ENCODE results near the gene CES4A. TPM values are rescaled to one million over a fixed set of nuclear protein-coding genes. Genes with fewer than 3 reads are reported as not detected.
A peak's percentile ranks its signal among the peaks of the same experiment; 100 is the strongest.
"Not testable (repeated sequence)": the region's sequence is repeated elsewhere in the genome, so short reads cannot be mapped to it uniquely, and the experiment has no call there.

The CES4A gene
- polyA plus RNA-seq = 10 to 100 TPM in 2 of 4 donors, 1 to 10 TPM in 2; 4.8 to 26.3 (median 10.5) TPM
- long read RNA-seq, donor 1 = 0 reads
- long read RNA-seq, donor 2 = 0 reads
- long read RNA-seq, donor 3 = 0 reads
- long read RNA-seq, donor 4 = 0 reads
- long read RNA-seq, donor 5 = 0 reads
- long read RNA-seq, donor 6, partial matches to known transcripts = 0 of 1 reads
- long read RNA-seq, donor 6, other reads (novel, unspliced or antisense) = 0 of 1 reads
- long read RNA-seq, donor 7, partial matches to known transcripts = 0 of 1 reads
- long read RNA-seq, donor 7, other reads (novel, unspliced or antisense) = 0 of 1 reads
- long read RNA-seq, donor 8, partial matches to known transcripts = 0 of 1 reads
- long read RNA-seq, donor 8, other reads (novel, unspliced or antisense) = 0 of 1 reads
- long read RNA-seq, donor 9 = 0 reads
- long read RNA-seq, donor 10, partial matches to known transcripts = 0 of 2 reads
- long read RNA-seq, donor 10, other reads (novel, unspliced or antisense) = 0 of 2 reads

- Histone ChIP-seq H3K27ac (ENCODE audit: low read depth in 1 of 3, low read length in 2 of 3) (no peak within 1 kb of the TSS), H3K4me3 (ENCODE audit: low read depth in 1 of 3, low read length in 3 of 3) (no peak within 1 kb of the TSS), H3K36me3 (ENCODE audit: control insufficient read depth in 3 of 3, insufficient read depth in 2 of 3, low read depth in 1 of 3, low read length in 3 of 3) (no peaks in the 10 kb centered on the region), H3K27me3 (ENCODE audit: control insufficient read depth in 3 of 3, insufficient read depth in 3 of 3, low read length in 3 of 3) (no peaks in the 10 kb centered on the region), H3K4me1 (ENCODE audit: control insufficient read depth in 3 of 3, insufficient read depth in 2 of 3, low read depth in 1 of 3, low read length in 2 of 3) (no peaks in the 10 kb centered on the region), H3K9me3 (ENCODE audit: control insufficient read depth in 2 of 2, insufficient read depth in 1 of 2, low read depth in 1 of 2, low read length in 1 of 2) (no peaks in the 10 kb centered on the region)
- WGBS, 3 donors = 47 to 65% (median 57%) methylated on average over 11 of the region's 11 CpGs
- DNase-seq (peak in 1 of 2 donors; percentile 32), FAIRE-seq (no peak)
These were observed at the start of gene CES4A for GRCh38 chr16:66988197-66988788. Gene CES4A (plus strand): TSS chr16:66988589. CDS start chr16:66988773, 184 bp downstream.

GRCh38 chr16:66939366-66939765, 49.0 kb upstream of the CES4A start:
- Histone ChIP-seq H3K36me3 (ENCODE audit: control insufficient read depth in 3 of 3, insufficient read depth in 2 of 3, low read depth in 1 of 3, low read length in 3 of 3) (peaks cover 26 to 87% (median 48%) of the 10 kb centered on the region in 3 donors), H3K4me3 (ENCODE audit: low read depth in 1 of 3, low read length in 3 of 3) (no peak overlapping the region), H3K4me1 (ENCODE audit: control insufficient read depth in 3 of 3, insufficient read depth in 2 of 3, low read depth in 1 of 3, low read length in 2 of 3) (peaks cover 0 to 43% (median 7%) of the 10 kb centered on the region in 3 donors), H3K27ac (ENCODE audit: low read depth in 1 of 3, low read length in 2 of 3) (peak overlapping the region in 1 of 3 donors; percentile 5), H3K9me3 (ENCODE audit: control insufficient read depth in 2 of 2, insufficient read depth in 1 of 2, low read depth in 1 of 2, low read length in 1 of 2) (no peaks in the 10 kb centered on the region), H3K27me3 (ENCODE audit: control insufficient read depth in 3 of 3, insufficient read depth in 3 of 3, low read length in 3 of 3) (no peaks in the 10 kb centered on the region)
- DNase-seq = no peak
- FAIRE-seq = no peak

GRCh38 chr16:66940236-66940635, 48.2 kb upstream of the CES4A start:
- DNase-seq = no peak
- no peaks in the 10 kb centered on the region for H3K9me3 ChIP-seq (ENCODE audit: control insufficient read depth in 2 of 2, insufficient read depth in 1 of 2, low read depth in 1 of 2, low read length in 1 of 2)
- peaks cover 26 to 89% (median 48%) of the 10 kb centered on the region in 3 donors for H3K36me3 ChIP-seq (ENCODE audit: control insufficient read depth in 3 of 3, insufficient read depth in 2 of 3, low read depth in 1 of 3, low read length in 3 of 3)
- WGBS, 3 donors = 90 to 95% (median 91%) methylated on average over 16 of the region's 16 CpGs
- H3K27ac ChIP-seq (ENCODE audit: low read depth in 1 of 3, low read length in 2 of 3) = peak overlapping the region in 1 of 3 donors; percentile 57
- no peak overlapping the region for H3K4me3 ChIP-seq (ENCODE audit: low read depth in 1 of 3, low read length in 3 of 3)
- no peaks in the 10 kb centered on the region for H3K27me3 ChIP-seq (ENCODE audit: control insufficient read depth in 3 of 3, insufficient read depth in 3 of 3, low read length in 3 of 3)
- H3K4me1 ChIP-seq (ENCODE audit: control insufficient read depth in 3 of 3, insufficient read depth in 2 of 3, low read depth in 1 of 3, low read length in 2 of 3) = peaks cover 0 to 43% (median 7%) of the 10 kb centered on the region in 3 donors
- FAIRE-seq = no peak

GRCh38 chr16:66942981-66943380, 45.4 kb upstream of the CES4A start:
- H3K36me3 ChIP-seq (ENCODE audit: control insufficient read depth in 3 of 3, insufficient read depth in 2 of 3, low read depth in 1 of 3, low read length in 3 of 3) = peaks cover 25 to 65% (median 47%) of the 10 kb centered on the region in 3 donors
- peak overlapping the region in 1 of 3 donors; percentile 26 for H3K27ac ChIP-seq (ENCODE audit: low read depth in 1 of 3, low read length in 2 of 3)
- no peak for FAIRE-seq
- DNase-seq = no peak
- H3K4me3 ChIP-seq (ENCODE audit: low read depth in 1 of 3, low read length in 3 of 3) = no peak overlapping the region
- peaks cover 0 to 29% (median 7%) of the 10 kb centered on the region in 3 donors for H3K4me1 ChIP-seq (ENCODE audit: control insufficient read depth in 3 of 3, insufficient read depth in 2 of 3, low read depth in 1 of 3, low read length in 2 of 3)
- H3K27me3 ChIP-seq (ENCODE audit: control insufficient read depth in 3 of 3, insufficient read depth in 3 of 3, low read length in 3 of 3) = peaks cover 0 to under 1% (median 0%) of the 10 kb centered on the region in 3 donors
- H3K9me3 ChIP-seq (ENCODE audit: control insufficient read depth in 2 of 2, insufficient read depth in 1 of 2, low read depth in 1 of 2, low read length in 1 of 2) = no peaks in the 10 kb centered on the region
- WGBS, 3 donors = 93 to 97% (median 95%) methylated on average over 5 of the region's 5 CpGs

GRCh38 chr16:66943426-66944053, 44.8 kb upstream of the CES4A start:
- H3K4me1 ChIP-seq (ENCODE audit: control insufficient read depth in 3 of 3, insufficient read depth in 2 of 3, low read depth in 1 of 3, low read length in 2 of 3) = peaks cover 0 to 30% (median 5%) of the 10 kb centered on the region in 3 donors
- no peak overlapping the region for H3K4me3 ChIP-seq (ENCODE audit: low read depth in 1 of 3, low read length in 3 of 3)
- H3K27me3 ChIP-seq (ENCODE audit: control insufficient read depth in 3 of 3, insufficient read depth in 3 of 3, low read length in 3 of 3) = peaks cover 0 to 6% (median 0%) of the 10 kb centered on the region in 3 donors
- WGBS, 3 donors = 86 to 93% (median 89%) methylated on average over 15 of the region's 15 CpGs
- H3K9me3 ChIP-seq (ENCODE audit: control insufficient read depth in 2 of 2, insufficient read depth in 1 of 2, low read depth in 1 of 2, low read length in 1 of 2) = no peaks in the 10 kb centered on the region
- no peak for FAIRE-seq
- H3K36me3 ChIP-seq (ENCODE audit: control insufficient read depth in 3 of 3, insufficient read depth in 2 of 3, low read depth in 1 of 3, low read length in 3 of 3) = peaks cover 24 to 60% (median 42%) of the 10 kb centered on the region in 3 donors
- H3K27ac ChIP-seq (ENCODE audit: low read depth in 1 of 3, low read length in 2 of 3) = no peak overlapping the region
- DNase-seq = no peak

- no peak overlapping the region for H3K27ac ChIP-seq (ENCODE audit: low read depth in 1 of 3, low read length in 2 of 3)
- H3K4me1 ChIP-seq (ENCODE audit: control insufficient read depth in 3 of 3, insufficient read depth in 2 of 3, low read depth in 1 of 3, low read length in 2 of 3) = peaks cover 0 to 30% (median 5%) of the 10 kb centered on the region in 3 donors
- no peak overlapping the region for H3K4me3 ChIP-seq (ENCODE audit: low read depth in 1 of 3, low read length in 3 of 3)
- FAIRE-seq (no peak), DNase-seq (no peak)
- peaks cover 24 to 55% (median 42%) of the 10 kb centered on the region in 3 donors for H3K36me3 ChIP-seq (ENCODE audit: control insufficient read depth in 3 of 3, insufficient read depth in 2 of 3, low read depth in 1 of 3, low read length in 3 of 3)
- whole genome bisulfite sequencing, 3 donors = 84 to 88% (median 86%) methylated on average over 5 of the region's 5 CpGs
- H3K27me3 ChIP-seq (ENCODE audit: control insufficient read depth in 3 of 3, insufficient read depth in 3 of 3, low read length in 3 of 3) = peaks cover 0 to 11% (median 0%) of the 10 kb centered on the region in 3 donors
- H3K9me3 ChIP-seq (ENCODE audit: control insufficient read depth in 2 of 2, insufficient read depth in 1 of 2, low read depth in 1 of 2, low read length in 1 of 2) = no peaks in the 10 kb centered on the region
These were observed 44.3 kb upstream of the CES4A start for GRCh38 chr16:66944054-66944441.

GRCh38 chr16:66944971-66945370, 43.4 kb upstream of the CES4A start:
- Histone ChIP-seq H3K36me3 (ENCODE audit: control insufficient read depth in 3 of 3, insufficient read depth in 2 of 3, low read depth in 1 of 3, low read length in 3 of 3) (peaks cover 24 to 46% (median 36%) of the 10 kb centered on the region in 3 donors), H3K4me1 (ENCODE audit: control insufficient read depth in 3 of 3, insufficient read depth in 2 of 3, low read depth in 1 of 3, low read length in 2 of 3) (peaks cover 0 to 31% (median 5%) of the 10 kb centered on the region in 3 donors), H3K27me3 (ENCODE audit: control insufficient read depth in 3 of 3, insufficient read depth in 3 of 3, low read length in 3 of 3) (peaks cover 0 to 18% (median 5%) of the 10 kb centered on the region in 3 donors)
- DNase-seq; H3K9me3 ChIP-seq (ENCODE audit: control insufficient read depth in 2 of 2, insufficient read depth in 1 of 2, low read depth in 1 of 2, low read length in 1 of 2); H3K4me3 ChIP-seq (ENCODE audit: low read depth in 1 of 3, low read length in 3 of 3); FAIRE-seq; H3K27ac ChIP-seq (ENCODE audit: low read depth in 1 of 3, low read length in 2 of 3): not testable (repeated sequence)
- 73 to 84% (median 76%) methylated on average over 9 of the region's 9 CpGs for WGBS, 3 donors

GRCh38 chr16:66945939-66946338, 42.5 kb upstream of the CES4A start:
- H3K27me3 ChIP-seq (ENCODE audit: control insufficient read depth in 3 of 3, insufficient read depth in 3 of 3, low read length in 3 of 3) = peaks cover 0 to 22% (median 5%) of the 10 kb centered on the region in 3 donors
- no peak overlapping the region for H3K27ac ChIP-seq (ENCODE audit: low read depth in 1 of 3, low read length in 2 of 3)
- FAIRE-seq (no peak), DNase-seq (no peak)
- 50 to 81% (median 55%) methylated on average over 4 of the region's 4 CpGs for WGBS, 3 donors
- no peak overlapping the region for H3K4me3 ChIP-seq (ENCODE audit: low read depth in 1 of 3, low read length in 3 of 3)
- H3K9me3 ChIP-seq (ENCODE audit: control insufficient read depth in 2 of 2, insufficient read depth in 1 of 2, low read depth in 1 of 2, low read length in 1 of 2) = no peaks in the 10 kb centered on the region
- H3K36me3 ChIP-seq (ENCODE audit: control insufficient read depth in 3 of 3, insufficient read depth in 2 of 3, low read depth in 1 of 3, low read length in 3 of 3) = peaks cover 15 to 36% (median 26%) of the 10 kb centered on the region in 3 donors
- peaks cover 0 to 31% (median 1%) of the 10 kb centered on the region in 3 donors for H3K4me1 ChIP-seq (ENCODE audit: control insufficient read depth in 3 of 3, insufficient read depth in 2 of 3, low read depth in 1 of 3, low read length in 2 of 3)
